ENCODE results near the gene ITGA1.

- TF ChIP-seq CTCF (IDR thresholded peaks at IDR 0.05) (no peak), POLR2A (IDR thresholded peaks at IDR 0.05) (no peak)
These were observed 88.1 kb downstream of the ITGA1 start for GRCh38 chr5:52875827-52876226.

Data from vagina (tissue), 2 donors.